ENCODE data around the gene HOMER3.

HOMER3 gene

GRCh38 chr19:18898081-18898606, 42.9 kb downstream of the HOMER3 start:
- H3K36me3 ChIP-seq (ENCODE audit: control insufficient read depth in 4 of 4, insufficient read depth in 4 of 4, low read length in 3 of 4), result peaks cover 2 to 36% (median 21%) of the 10 kb centered on the region in 4 experiments
- peaks cover 0 to 18% (median 14%) of the 10 kb centered on the region in 4 experiments for H3K4me1 ChIP-seq (ENCODE audit: control extremely low read depth in 1 of 4, control insufficient read depth in 4 of 4, insufficient read depth in 4 of 4, low read length in 3 of 4)
- POLR2A ChIA-PET, result no interaction called here
- peaks cover 0 to 39% (median 6%) of the 10 kb centered on the region in 5 experiments for H3K27me3 ChIP-seq (replicated peaks in 2 of 5; ENCODE audit: control insufficient read depth in 4 of 5, insufficient read depth in 5 of 5, low read length in 4 of 5)
- CTCF ChIA-PET, result no interaction called here
- no peaks in the 10 kb centered on the region for H3K9me3 ChIP-seq (ENCODE audit: control extremely low read depth in 1 of 5, control insufficient read depth in 4 of 5, insufficient read depth in 2 of 5, low read depth in 1 of 5, low read length in 4 of 5)
- WGBS (ENCODE audit: insufficient coverage), result 94% methylated on average over 12 of the region's 18 CpGs
- no peak overlapping the region for H3K27ac ChIP-seq (ENCODE audit: insufficient read depth in 1 of 2, low read depth in 1 of 2, low read length in 2 of 2, poor library complexity in 1 of 2, severe bottlenecking in 2 of 2)
- H3K4me3 ChIP-seq (ENCODE audit: control insufficient read depth in 1 of 7, extremely low read depth in 1 of 7, insufficient read depth in 4 of 7, low read depth in 2 of 7, low read length in 6 of 7), result no peak overlapping the region
- no peak for DNase-seq

- Histone ChIP-seq H3K9me3 (ENCODE audit: control extremely low read depth in 1 of 5, control insufficient read depth in 4 of 5, insufficient read depth in 2 of 5, low read depth in 1 of 5, low read length in 4 of 5) (no peaks in the 10 kb centered on the region), H3K27me3 (replicated peaks in 2 of 5; ENCODE audit: control insufficient read depth in 4 of 5, insufficient read depth in 5 of 5, low read length in 4 of 5) (peaks cover 0 to 44% (median 6%) of the 10 kb centered on the region in 5 experiments), H3K36me3 (ENCODE audit: control insufficient read depth in 4 of 4, insufficient read depth in 4 of 4, low read length in 3 of 4) (peaks cover 2 to 30% (median 19%) of the 10 kb centered on the region in 4 experiments), H3K4me3 (ENCODE audit: control insufficient read depth in 1 of 7, extremely low read depth in 1 of 7, insufficient read depth in 4 of 7, low read depth in 2 of 7, low read length in 6 of 7) (no peak overlapping the region), H3K4me1 (ENCODE audit: control extremely low read depth in 1 of 4, control insufficient read depth in 4 of 4, insufficient read depth in 4 of 4, low read length in 3 of 4) (peaks cover 0 to 18% (median 14%) of the 10 kb centered on the region in 4 experiments), H3K27ac (ENCODE audit: insufficient read depth in 1 of 2, low read depth in 1 of 2, low read length in 2 of 2, poor library complexity in 1 of 2, severe bottlenecking in 2 of 2) (no peak overlapping the region)
- DNase-seq, result no peak
- CTCF ChIA-PET, result interaction anchor here (0.6 to 1.4 kb wide), 2 partner anchors 11 to 51 kb away, joined by 3 to 6 read pairs; no protein-coding TSS in a partner anchor
- 92% methylated on average over 25 of the region's 25 CpGs for WGBS (ENCODE audit: insufficient coverage)
- POLR2A ChIA-PET, result no interaction called here
These were observed 43.7 kb downstream of the HOMER3 start for GRCh38 chr19:18897094-18898029.

- H3K9me3 ChIP-seq (ENCODE audit: control extremely low read depth in 1 of 5, control insufficient read depth in 4 of 5, insufficient read depth in 2 of 5, low read depth in 1 of 5, low read length in 4 of 5), result no peaks in the 10 kb centered on the region
- peaks cover 0 to 45% (median 6%) of the 10 kb centered on the region in 5 experiments for H3K27me3 ChIP-seq (replicated peaks in 2 of 5; ENCODE audit: control insufficient read depth in 4 of 5, insufficient read depth in 5 of 5, low read length in 4 of 5)
- peaks cover 2 to 28% (median 17%) of the 10 kb centered on the region in 4 experiments for H3K36me3 ChIP-seq (ENCODE audit: control insufficient read depth in 4 of 4, insufficient read depth in 4 of 4, low read length in 3 of 4)
- H3K27ac ChIP-seq (ENCODE audit: insufficient read depth in 1 of 2, low read depth in 1 of 2, low read length in 2 of 2, poor library complexity in 1 of 2, severe bottlenecking in 2 of 2), result no peak overlapping the region
- POLR2A ChIA-PET, result no interaction called here
- DNase-seq, result peak in 1 of 3 donors; percentile 21
- H3K4me3 ChIP-seq (ENCODE audit: control insufficient read depth in 1 of 7, extremely low read depth in 1 of 7, insufficient read depth in 4 of 7, low read depth in 2 of 7, low read length in 6 of 7), result peak overlapping the region in 2 of 7 experiments; percentile 2 to 28
- 27% methylated on average over 32 of the region's 33 CpGs for WGBS (ENCODE audit: insufficient coverage)
- CTCF ChIA-PET, result interaction anchor here (1.2 to 1.4 kb wide), 3 partner anchors 11 to 24 kb away, joined by 3 to 6 read pairs (median 5); no protein-coding TSS in a partner anchor
- H3K4me1 ChIP-seq (ENCODE audit: control extremely low read depth in 1 of 4, control insufficient read depth in 4 of 4, insufficient read depth in 4 of 4, low read length in 3 of 4), result peaks cover 0 to 18% (median 14%) of the 10 kb centered on the region in 4 experiments
These were observed 44.6 kb downstream of the HOMER3 start for GRCh38 chr19:18896421-18896841.

GRCh38 chr19:18895824-18896341, 45.1 kb downstream of the HOMER3 start, which contains the start of gene CERS1:
CERS1 (minus strand) TSS chr19:18896158; CDS start chr19:18896072, 86 bp downstream.
- WGBS (ENCODE audit: insufficient coverage), result 0% methylated on average over 31 of the region's 89 CpGs
- H3K4me1 ChIP-seq (ENCODE audit: control extremely low read depth in 1 of 4, control insufficient read depth in 4 of 4, insufficient read depth in 4 of 4, low read length in 3 of 4), result peaks cover 0 to 18% (median 14%) of the 10 kb centered on the region in 4 experiments
- no peak within 1 kb of the TSS for H3K27ac ChIP-seq (ENCODE audit: insufficient read depth in 1 of 2, low read depth in 1 of 2, low read length in 2 of 2, poor library complexity in 1 of 2, severe bottlenecking in 2 of 2)
- ChIA-PET POLR2A (no interaction called here), CTCF (interaction anchor here (1.2 to 1.4 kb wide), 3 partner anchors 12 to 24 kb away, joined by 3 to 6 read pairs (median 5); no protein-coding TSS in a partner anchor)
- DNase-seq, result peak in 2 of 3 donors; percentile 35 to 48
- H3K9me3 ChIP-seq (ENCODE audit: control extremely low read depth in 1 of 5, control insufficient read depth in 4 of 5, insufficient read depth in 2 of 5, low read depth in 1 of 5, low read length in 4 of 5), result no peaks in the 10 kb centered on the region
- peak within 1 kb of the TSS; percentile 18 to 68 (median 58) for H3K4me3 ChIP-seq (ENCODE audit: control insufficient read depth in 1 of 7, extremely low read depth in 1 of 7, insufficient read depth in 4 of 7, low read depth in 2 of 7, low read length in 6 of 7)
- peaks cover 2 to 22% (median 11%) of the 10 kb centered on the region in 4 experiments for H3K36me3 ChIP-seq (ENCODE audit: control insufficient read depth in 4 of 4, insufficient read depth in 4 of 4, low read length in 3 of 4)
- H3K27me3 ChIP-seq (replicated peaks in 2 of 5; ENCODE audit: control insufficient read depth in 4 of 5, insufficient read depth in 5 of 5, low read length in 4 of 5), result peaks cover 0 to 46% (median 6%) of the 10 kb centered on the region in 5 experiments

GRCh38 chr19:18895038-18895823, 45.8 kb downstream of the HOMER3 start:
- ChIA-PET POLR2A (no interaction called here), CTCF (interaction anchor here (0.8 to 1.4 kb wide), 6 partner anchors 13 to 92 kb away, joined by 3 to 6 read pairs (median 4); no protein-coding TSS in a partner anchor)
- H3K4me3 ChIP-seq (ENCODE audit: control insufficient read depth in 1 of 7, extremely low read depth in 1 of 7, insufficient read depth in 4 of 7, low read depth in 2 of 7, low read length in 6 of 7), result peak overlapping the region; percentile 18 to 68 (median 58)

GRCh38 chr19:18894254-18895037, 46.6 kb downstream of the HOMER3 start:
- POLR2A ChIA-PET, result no interaction called here

More at GRCh38 chr19:18895038-18895823, 45.8 kb downstream of the HOMER3 start:
- Histone ChIP-seq H3K27me3 (replicated peaks in 2 of 5; ENCODE audit: control insufficient read depth in 4 of 5, insufficient read depth in 5 of 5, low read length in 4 of 5) (peaks cover 0 to 46% (median 6%) of the 10 kb centered on the region in 5 experiments), H3K36me3 (ENCODE audit: control insufficient read depth in 4 of 4, insufficient read depth in 4 of 4, low read length in 3 of 4) (peaks cover 0 to 17% (median 8%) of the 10 kb centered on the region in 4 experiments), H3K4me1 (ENCODE audit: control extremely low read depth in 1 of 4, control insufficient read depth in 4 of 4, insufficient read depth in 4 of 4, low read length in 3 of 4) (peaks cover 0 to 18% (median 14%) of the 10 kb centered on the region in 4 experiments), H3K9me3 (ENCODE audit: control extremely low read depth in 1 of 5, control insufficient read depth in 4 of 5, insufficient read depth in 2 of 5, low read depth in 1 of 5, low read length in 4 of 5) (no peaks in the 10 kb centered on the region), H3K27ac (ENCODE audit: insufficient read depth in 1 of 2, low read depth in 1 of 2, low read length in 2 of 2, poor library complexity in 1 of 2, severe bottlenecking in 2 of 2) (no peak overlapping the region)
- WGBS (ENCODE audit: insufficient coverage), result under 1% methylated on average over 64 of the region's 72 CpGs
- DNase-seq, result peak in 1 of 3 donors; percentile 34

More at GRCh38 chr19:18894254-18895037, 46.6 kb downstream of the HOMER3 start:
- DNase-seq, result no peak
- peak overlapping the region in 5 of 7 experiments; percentile 28 to 68 (median 65) for H3K4me3 ChIP-seq (ENCODE audit: control insufficient read depth in 1 of 7, extremely low read depth in 1 of 7, insufficient read depth in 4 of 7, low read depth in 2 of 7, low read length in 6 of 7)
- no peak overlapping the region for H3K27ac ChIP-seq (ENCODE audit: insufficient read depth in 1 of 2, low read depth in 1 of 2, low read length in 2 of 2, poor library complexity in 1 of 2, severe bottlenecking in 2 of 2)
- no peaks in the 10 kb centered on the region for H3K9me3 ChIP-seq (ENCODE audit: control extremely low read depth in 1 of 5, control insufficient read depth in 4 of 5, insufficient read depth in 2 of 5, low read depth in 1 of 5, low read length in 4 of 5)
- CTCF ChIA-PET, result interaction anchor here (0.8 to 1.0 kb wide), 3 partner anchors 13 to 92 kb away, joined by 3 to 4 read pairs (median 4); no protein-coding TSS in a partner anchor
- peaks cover 0 to 18% (median 14%) of the 10 kb centered on the region in 4 experiments for H3K4me1 ChIP-seq (ENCODE audit: control extremely low read depth in 1 of 4, control insufficient read depth in 4 of 4, insufficient read depth in 4 of 4, low read length in 3 of 4)
- WGBS (ENCODE audit: insufficient coverage), result 12% methylated on average over 12 of the region's 28 CpGs
- peaks cover 0 to 46% (median 6%) of the 10 kb centered on the region in 5 experiments for H3K27me3 ChIP-seq (replicated peaks in 2 of 5; ENCODE audit: control insufficient read depth in 4 of 5, insufficient read depth in 5 of 5, low read length in 4 of 5)
- H3K36me3 ChIP-seq (ENCODE audit: control insufficient read depth in 4 of 4, insufficient read depth in 4 of 4, low read length in 3 of 4), result peaks cover 0 to 9% (median 3%) of the 10 kb centered on the region in 4 experiments

Data from common myeloid progenitor, CD34-positive (primary cell).